Measurements from ENCODE around the gene SLC8B1.

DNA sequence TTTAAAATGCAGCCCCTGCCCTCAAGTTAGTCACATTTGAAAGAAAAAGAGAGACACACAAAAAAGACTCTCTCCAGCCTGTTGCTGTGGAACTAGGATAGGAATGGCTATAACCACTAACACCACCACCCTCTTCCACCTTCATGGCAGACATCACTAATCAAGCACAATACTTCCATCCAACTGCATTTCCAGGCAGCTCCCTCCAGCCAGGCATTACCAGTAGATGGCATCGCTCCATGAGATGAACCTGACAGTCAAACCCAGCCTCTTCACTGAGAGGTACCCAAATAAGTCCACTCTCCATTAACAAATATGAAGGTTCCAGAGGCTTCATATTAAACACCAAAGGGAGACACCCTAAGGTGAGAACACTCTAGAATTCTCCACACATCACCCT, 24.4 kb downstream of the SLC8B1 start:
- TF ChIP-seq CTCF (conservative IDR thresholded peaks at IDR 0.05; ENCODE audit: low read depth, low read length) (peak; percentile 54), EZH2 (IDR thresholded peaks at IDR 0.05; ENCODE audit: low read length, unreplicated experiment) (no peak), EZH2phosphoT487 (IDR thresholded peaks at IDR 0.05; ENCODE audit: borderline replicate concordance, low read length) (no peak)
